ENCODE data around the gene MESP1.
A peak's percentile ranks its signal among the peaks of the same experiment; 100 is the strongest.

Gene MESP1

DNA sequence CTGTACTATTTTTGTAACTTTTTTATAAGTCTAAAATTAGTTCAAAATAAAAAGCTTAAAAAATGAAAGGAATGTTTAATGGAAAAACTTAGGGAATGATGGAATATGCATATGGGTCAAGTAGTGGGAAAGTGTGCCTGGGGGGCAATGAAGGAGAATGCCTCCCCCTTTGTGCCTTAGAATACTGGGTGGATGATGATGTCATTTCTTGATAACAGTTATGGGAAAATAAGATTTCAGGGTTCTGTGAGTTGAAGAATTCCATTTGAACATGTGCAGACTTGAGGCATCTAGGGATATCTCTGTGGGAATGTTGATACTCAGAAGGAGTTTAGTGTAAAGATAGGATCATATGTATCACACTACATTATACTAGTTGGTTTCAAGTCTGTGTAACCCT is 46.6 kb downstream of the MESP1 start:
- Histone ChIP-seq H3K4me1 (ENCODE audit: control insufficient read depth in 5 of 5, insufficient read depth in 5 of 5, low read length in 5 of 5) (peaks cover 0 to 11% (median 3%) of the 10 kb centered on the region in 5 donors), H3K27ac (ENCODE audit: low read depth, low read length) (no peak overlapping the region), H3K36me3 (ENCODE audit: control insufficient read depth in 5 of 5, insufficient read depth in 5 of 5, low read length in 5 of 5) (no peaks in the 10 kb centered on the region), H3K9me3 (ENCODE audit: control insufficient read depth in 5 of 5, low read length in 5 of 5) (no peaks in the 10 kb centered on the region), H3K9ac (ENCODE audit: low read length in 5 of 5) (peak overlapping the region in 1 of 5 donors; percentile 30), H3K4me3 (ENCODE audit: low read depth in 1 of 5, low read length in 5 of 5) (no peak overlapping the region), H3K27me3 (ENCODE audit: control insufficient read depth in 5 of 5, insufficient read depth in 4 of 5, low read length in 5 of 5) (no peaks in the 10 kb centered on the region)
